Activated T-helper 1 cell treated with anti-CD3 and anti-CD28 coated beads, Interleukin-12 subunit alpha, Interleukin-12 subunit beta, Interleukin-2, Interleukin-4 antibody, amounts not matched to agents 30 ng/mL and 10 ng/mL and 1 ng/mL, durations not matched to agents 14 hours and 24 hours and 36 hours (primary cell): ENCODE measurements around the gene PITPNB. TPM values are rescaled to one million over a fixed set of nuclear protein-coding genes. Genes with fewer than 3 reads are reported as not detected.

Experiments used
- DNase-seq: peaks from one replicate; pipeline ENCODE4 v3.0.0; 2021; ENCODE audit warnings: low spot score
- H3K27ac Mint-ChIP-seq: one replicate; pipeline ENCODE4 v1.8.0; 2021; ENCODE audit warnings: mild to moderate bottlenecking, mixed read lengths
- H3K27me3 Mint-ChIP-seq: one replicate; pipeline ENCODE4 v1.8.0; 2022; ENCODE audit warnings: mild to moderate bottlenecking, moderate library complexity, mixed read lengths; ENCODE audit not compliant: insufficient read depth
- H3K36me3 Mint-ChIP-seq: one replicate; pipeline ENCODE4 v1.8.0; 2021; ENCODE audit warnings: low read depth, mixed read lengths
- H3K4me1 Mint-ChIP-seq: one replicate; pipeline ENCODE4 v1.8.0; 2021; ENCODE audit warnings: low read depth, mixed read lengths
- H3K4me3 Mint-ChIP-seq: one replicate; pipeline ENCODE4 v1.8.0; 2021; ENCODE audit warnings: mild to moderate bottlenecking, moderate library complexity, mixed read lengths
- H3K9me3 Mint-ChIP-seq: one replicate; pipeline ENCODE4 v1.8.0; 2021; ENCODE audit warnings: mixed read lengths
- intact Hi-C: fragments of 100-400 bp; cut with micrococcal nuclease; formaldehyde crosslinking; loops from one replicate; pipeline ENCODE4 v1.15.1; 2024
- total RNA-seq: library from RNA; stranded (reverse); gene quantifications from 2 replicates; pipeline ENCODE4 v1.2.3, GENCODE V29; 2022

The PITPNB gene
- total RNA-seq, 1 donor from 2014 or later: 153 TPM

DNA sequence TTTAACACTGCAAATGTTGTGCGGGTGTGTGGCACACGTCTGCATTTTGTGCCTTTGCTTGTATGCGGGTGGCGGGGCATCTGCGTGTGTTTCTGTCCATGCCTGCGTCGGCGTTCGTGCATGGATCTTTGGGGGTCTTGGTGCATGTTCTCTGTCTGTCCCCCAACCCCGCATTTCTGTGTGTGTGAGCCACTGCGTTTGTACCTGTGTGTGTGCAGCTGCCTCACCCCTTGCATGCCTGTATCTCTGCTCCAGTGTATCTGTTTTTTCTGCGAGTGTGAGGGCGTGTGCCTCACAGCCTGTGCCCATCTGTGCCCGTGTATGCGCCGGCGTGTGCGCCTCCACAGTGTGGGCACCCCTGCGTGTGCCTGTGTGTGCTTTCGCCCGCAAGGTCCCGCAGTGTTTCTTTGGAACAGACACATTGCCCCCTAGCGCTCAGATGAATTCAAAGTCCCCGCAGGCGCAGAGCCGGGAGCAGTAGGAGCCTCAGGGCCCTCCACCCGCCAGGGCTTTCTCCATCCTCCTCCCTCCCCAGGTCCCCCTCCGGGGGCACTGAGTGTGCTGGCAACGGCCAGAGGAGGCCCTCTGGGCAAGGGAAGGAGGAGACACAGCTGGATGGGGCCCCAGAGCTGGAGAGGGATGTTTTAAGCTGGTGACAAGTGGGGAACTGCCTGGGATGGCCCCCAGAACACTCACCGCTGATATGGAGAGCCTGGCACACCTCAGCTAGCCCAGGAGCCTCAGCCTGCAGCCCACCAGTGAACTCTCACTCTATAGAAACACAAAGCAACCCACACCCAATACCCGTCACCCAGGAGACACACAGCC lies 114.4 kb downstream of the PITPNB start:
- Mint-ChIP-seq H3K9me3 (no peaks in the 10 kb centered on the region), H3K27ac (no peak overlapping the region), H3K4me1 (peaks cover 13% of the 10 kb centered on the region), H3K36me3 (no peaks in the 10 kb centered on the region), H3K27me3 (peaks cover 38% of the 10 kb centered on the region), H3K4me3 (peak overlapping the region; percentile 53)
- intact Hi-C loops: loop anchor here (2.0 kb wide), 2 partner anchors 1048 to 1126 kb away; no protein-coding TSS in a partner anchor
- DNase-seq: peak; percentile 14

DNA sequence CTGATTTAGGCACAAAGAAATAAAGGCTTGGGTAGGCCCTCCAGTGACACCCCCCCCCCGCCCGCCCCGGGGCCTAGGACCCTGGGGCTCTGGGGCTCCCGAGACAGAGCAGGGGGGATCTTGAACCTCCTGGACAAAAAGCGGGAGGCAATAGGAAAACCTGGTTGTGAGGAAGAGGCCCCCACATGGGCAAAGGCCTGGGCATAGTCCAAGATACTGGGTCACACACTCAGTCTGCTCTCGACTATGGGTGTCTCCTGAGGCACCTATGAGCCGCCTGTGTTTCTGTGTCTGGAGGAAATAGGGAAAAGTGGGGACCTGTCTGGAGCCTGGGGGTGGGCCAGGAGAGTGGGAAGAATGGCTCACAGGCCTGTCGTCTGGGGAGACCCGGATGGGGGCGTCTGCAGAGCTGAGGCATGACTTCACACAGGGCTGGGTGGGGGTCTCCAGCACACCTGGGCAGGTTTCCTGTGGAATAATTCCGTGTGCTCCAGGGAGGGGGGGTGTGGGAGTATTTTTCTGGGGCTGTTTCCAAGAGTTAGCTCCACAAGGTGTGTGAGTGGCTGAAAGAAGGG lies 115.1 kb downstream of the PITPNB start:
- Mint-ChIP-seq H3K4me3 (no peak overlapping the region), H3K27ac (no peak overlapping the region), H3K4me1 (peaks cover 13% of the 10 kb centered on the region), H3K27me3 (peaks cover 40% of the 10 kb centered on the region), H3K9me3 (no peaks in the 10 kb centered on the region), H3K36me3 (no peaks in the 10 kb centered on the region)
- no peak for DNase-seq
- intact Hi-C loops: loop anchor here (2.0 kb wide), 2 partner anchors 1047 to 1125 kb away; no protein-coding TSS in a partner anchor

DNA sequence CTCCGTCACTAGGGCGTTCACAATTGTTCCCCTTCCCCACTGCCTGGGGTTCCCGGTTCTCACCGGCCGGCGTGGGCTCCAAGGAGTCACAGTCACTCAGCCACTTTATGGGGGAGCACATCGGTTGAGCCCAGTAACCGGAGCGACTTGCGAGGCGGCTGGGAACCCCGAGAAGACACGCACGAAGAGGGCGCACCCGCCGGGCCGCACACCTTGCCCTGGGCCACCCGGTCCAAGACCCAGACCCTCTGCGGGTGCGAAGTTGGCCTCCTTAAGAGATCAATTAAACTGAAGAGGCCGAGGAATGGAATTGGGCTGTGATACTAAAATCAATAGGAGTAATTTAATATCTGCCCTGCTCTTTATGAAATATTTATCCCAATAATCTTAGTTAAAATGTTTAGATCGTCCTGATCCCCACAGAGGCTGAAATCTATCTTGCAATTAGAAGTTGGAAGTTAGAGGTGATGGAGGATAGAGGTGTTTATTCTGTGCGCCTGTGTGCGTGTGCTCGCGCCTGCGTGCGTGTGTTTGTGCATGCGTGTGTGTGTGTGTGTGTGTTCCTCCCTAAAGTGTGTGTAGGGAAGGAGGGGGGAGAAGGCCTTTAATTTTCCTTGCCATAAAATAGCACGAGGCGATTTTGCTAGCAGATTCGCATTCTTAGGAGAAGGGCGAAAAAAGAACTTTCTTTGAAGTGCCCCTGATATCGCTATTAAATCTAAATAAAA lies 116.5 kb downstream of the PITPNB start:
- Mint-ChIP-seq H3K27ac (no peak overlapping the region), H3K4me1 (peaks cover 13% of the 10 kb centered on the region), H3K9me3 (no peaks in the 10 kb centered on the region), H3K27me3 (peaks cover 42% of the 10 kb centered on the region), H3K4me3 (peak overlapping the region; percentile 60), H3K36me3 (no peaks in the 10 kb centered on the region)
- DNase-seq: no peak
- intact Hi-C loops: no loop called here

Other genes starting within 250 kb of the PITPNB start
- gene MN1, start 117.5 kb downstream of the PITPNB start, total RNA-seq: 0.07 and 0.08 TPM in 2 replicates